ENCODE results near the gene SGPP2.
A peak's percentile ranks its signal among the peaks of the same experiment; 100 is the strongest.
"Not testable (repeated sequence)": the region's sequence is repeated elsewhere in the genome, so short reads cannot be mapped to it uniquely, and the experiment has no call there.

The SGPP2 gene

GRCh38 chr2:222576171-222577081 lies 152.1 kb downstream of the SGPP2 start:
- peak; percentile 19 for DNase-seq (ENCODE audit: low read depth)

- no peak for DNase-seq (ENCODE audit: low read depth)
Measured at GRCh38 chr2:222577341-222577740, 153.0 kb downstream of the SGPP2 start.

GRCh38 chr2:222582928-222583327 lies 158.6 kb downstream of the SGPP2 start:
- DNase-seq (ENCODE audit: low read depth): peak; percentile 20

GRCh38 chr2:222584589-222584988 lies 160.2 kb downstream of the SGPP2 start:
- DNase-seq (ENCODE audit: low read depth): not testable (repeated sequence)

GRCh38 chr2:222591661-222592060 lies 167.3 kb downstream of the SGPP2 start:
- no peak for DNase-seq (ENCODE audit: low read depth)

- no peak for DNase-seq (ENCODE audit: low read depth)
Measured at GRCh38 chr2:222592176-222592575, 167.8 kb downstream of the SGPP2 start.

- DNase-seq (ENCODE audit: low read depth): peak; percentile 71
Measured at GRCh38 chr2:222594679-222595078, 170.3 kb downstream of the SGPP2 start.

GRCh38 chr2:222595581-222595980 lies 171.2 kb downstream of the SGPP2 start:
- peak; percentile 9 for DNase-seq (ENCODE audit: low read depth)

GRCh38 chr2:222598611-222599010 lies 174.3 kb downstream of the SGPP2 start:
- DNase-seq (ENCODE audit: low read depth): peak; percentile 58

GRCh38 chr2:222603501-222603900 lies 179.2 kb downstream of the SGPP2 start:
- DNase-seq (ENCODE audit: low read depth): no peak

- DNase-seq (ENCODE audit: low read depth): no peak
Measured at GRCh38 chr2:222604749-222605515, 180.6 kb downstream of the SGPP2 start.

GRCh38 chr2:222606306-222606705 lies 182.0 kb downstream of the SGPP2 start:
- no peak for DNase-seq (ENCODE audit: low read depth)

GRCh38 chr2:222608081-222608480 lies 183.7 kb downstream of the SGPP2 start:
- no peak for DNase-seq (ENCODE audit: low read depth)

- peak; percentile 64 for DNase-seq (ENCODE audit: low read depth)
Measured at GRCh38 chr2:222609381-222609780, 185.0 kb downstream of the SGPP2 start.

All from EH (cell line).